ENCODE results near the gene RAB11FIP2.

RAB11FIP2 gene

GRCh38 chr10:117972168-117972837 is 74.4 kb downstream of the RAB11FIP2 start:
- Mint-ChIP-seq H3K4me3 (no peak overlapping the region), H3K4me1 (no peaks in the 10 kb centered on the region), H3K9me3 (no peaks in the 10 kb centered on the region), H3K36me3 (no peaks in the 10 kb centered on the region), H3K27me3 (peaks cover 10% of the 10 kb centered on the region), H3K27ac (no peak overlapping the region)

DNA sequence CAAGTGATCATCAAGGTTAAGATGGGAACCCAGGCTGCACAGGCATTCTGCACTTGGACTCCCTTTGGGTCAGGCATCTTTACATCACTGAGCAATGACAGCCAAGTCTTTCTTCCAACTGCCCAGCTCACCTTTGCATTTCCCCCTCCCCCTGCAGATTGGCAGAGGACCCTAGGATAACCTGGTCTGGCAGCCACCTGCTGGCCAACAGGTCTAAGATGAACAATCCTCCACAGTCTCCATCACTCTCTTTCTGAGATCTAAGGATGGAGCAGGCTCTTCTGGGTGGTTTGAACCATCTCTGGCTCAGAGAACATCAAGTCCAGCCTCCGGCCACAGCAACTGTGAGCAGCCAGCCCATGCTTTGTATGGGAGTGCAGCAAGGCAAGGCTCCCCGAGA is 75.8 kb downstream of the RAB11FIP2 start:
- Mint-ChIP-seq H3K27me3 (peaks cover 6% of the 10 kb centered on the region), H3K4me1 (no peaks in the 10 kb centered on the region), H3K9me3 (no peaks in the 10 kb centered on the region), H3K4me3 (no peak overlapping the region), H3K27ac (no peak overlapping the region), H3K36me3 (no peaks in the 10 kb centered on the region)

DNA sequence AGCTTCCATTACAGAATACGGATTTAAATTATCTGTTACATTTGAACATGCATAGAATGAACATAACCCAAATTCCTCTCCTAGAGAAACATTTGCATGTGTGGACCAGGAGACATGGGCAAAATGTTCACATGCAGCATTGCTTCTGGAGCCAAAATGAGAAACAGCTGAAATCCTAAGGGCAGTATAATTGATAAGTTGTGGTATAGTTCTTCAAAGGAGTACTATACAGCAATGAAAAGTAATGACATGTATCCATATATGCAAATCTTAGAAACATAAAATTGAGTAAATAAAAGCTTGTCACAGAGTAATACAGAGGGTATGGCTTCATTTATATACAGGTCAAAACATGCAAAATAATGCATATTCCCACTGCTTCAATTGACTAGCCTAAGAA is 77.1 kb downstream of the RAB11FIP2 start:
- no peaks in the 10 kb centered on the region for H3K36me3 Mint-ChIP-seq
- no peak overlapping the region for H3K27ac Mint-ChIP-seq
- H3K27me3 Mint-ChIP-seq = peaks cover 6% of the 10 kb centered on the region
- H3K4me3 Mint-ChIP-seq = no peak overlapping the region
- H3K9me3 Mint-ChIP-seq = no peaks in the 10 kb centered on the region
- H3K4me1 Mint-ChIP-seq = no peaks in the 10 kb centered on the region

GRCh38 chr10:117968354-117969182 is 78.2 kb downstream of the RAB11FIP2 start:
- Mint-ChIP-seq H3K4me1 (no peaks in the 10 kb centered on the region), H3K4me3 (no peak overlapping the region), H3K27ac (no peak overlapping the region), H3K27me3 (peaks cover 6% of the 10 kb centered on the region), H3K36me3 (no peaks in the 10 kb centered on the region), H3K9me3 (no peaks in the 10 kb centered on the region)

- Mint-ChIP-seq H3K4me3 (no peak overlapping the region), H3K27ac (no peak overlapping the region), H3K9me3 (no peaks in the 10 kb centered on the region), H3K36me3 (no peaks in the 10 kb centered on the region), H3K4me1 (no peaks in the 10 kb centered on the region), H3K27me3 (peaks cover 4% of the 10 kb centered on the region)
Observed at GRCh38 chr10:117967149-117967650, 79.5 kb downstream of the RAB11FIP2 start.

GRCh38 chr10:117965984-117966383 is 80.8 kb downstream of the RAB11FIP2 start:
- no peak overlapping the region for H3K27ac Mint-ChIP-seq
- H3K4me1 Mint-ChIP-seq = no peaks in the 10 kb centered on the region
- no peak overlapping the region for H3K4me3 Mint-ChIP-seq
- no peaks in the 10 kb centered on the region for H3K36me3 Mint-ChIP-seq
- peaks cover 6% of the 10 kb centered on the region for H3K27me3 Mint-ChIP-seq
- no peaks in the 10 kb centered on the region for H3K9me3 Mint-ChIP-seq

GRCh38 chr10:117964536-117964935 is 82.2 kb downstream of the RAB11FIP2 start:
- Mint-ChIP-seq H3K9me3 (no peaks in the 10 kb centered on the region), H3K36me3 (no peaks in the 10 kb centered on the region), H3K27me3 (peaks cover 6% of the 10 kb centered on the region), H3K4me3 (no peak overlapping the region), H3K4me1 (no peaks in the 10 kb centered on the region), H3K27ac (no peak overlapping the region)

DNA sequence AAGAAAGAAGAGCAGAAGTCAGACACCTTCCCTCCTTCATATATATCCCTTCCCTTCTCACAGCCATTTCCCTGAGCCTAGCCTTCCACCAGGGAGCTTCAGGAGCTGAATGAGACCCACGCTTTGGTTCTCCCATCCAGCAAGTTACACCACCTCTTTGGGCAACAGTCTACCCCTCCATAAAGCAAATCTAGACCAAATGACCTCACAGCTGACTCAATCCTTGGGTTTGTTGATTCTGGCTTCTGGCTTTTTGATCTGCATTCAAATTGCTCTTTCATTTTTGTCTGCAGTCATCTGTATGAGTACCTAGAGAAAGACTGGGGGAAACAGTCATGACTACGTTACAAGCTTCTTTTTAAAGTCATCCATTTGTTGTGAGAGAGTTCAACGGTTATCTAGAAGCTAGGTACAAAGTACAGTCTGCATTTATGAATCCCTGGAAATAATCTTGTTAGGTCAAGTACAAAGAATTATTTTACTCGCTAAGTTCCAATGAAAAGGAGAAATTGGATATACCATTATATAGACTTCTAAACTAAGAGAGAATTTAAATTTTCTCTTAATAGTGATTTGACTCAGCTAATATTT is 86.3 kb downstream of the RAB11FIP2 start:
- no peak overlapping the region for H3K27ac Mint-ChIP-seq
- H3K4me1 Mint-ChIP-seq = no peaks in the 10 kb centered on the region
- H3K9me3 Mint-ChIP-seq = no peaks in the 10 kb centered on the region
- H3K27me3 Mint-ChIP-seq = peaks cover 6% of the 10 kb centered on the region
- H3K4me3 Mint-ChIP-seq = no peak overlapping the region
- H3K36me3 Mint-ChIP-seq = no peaks in the 10 kb centered on the region

DNA sequence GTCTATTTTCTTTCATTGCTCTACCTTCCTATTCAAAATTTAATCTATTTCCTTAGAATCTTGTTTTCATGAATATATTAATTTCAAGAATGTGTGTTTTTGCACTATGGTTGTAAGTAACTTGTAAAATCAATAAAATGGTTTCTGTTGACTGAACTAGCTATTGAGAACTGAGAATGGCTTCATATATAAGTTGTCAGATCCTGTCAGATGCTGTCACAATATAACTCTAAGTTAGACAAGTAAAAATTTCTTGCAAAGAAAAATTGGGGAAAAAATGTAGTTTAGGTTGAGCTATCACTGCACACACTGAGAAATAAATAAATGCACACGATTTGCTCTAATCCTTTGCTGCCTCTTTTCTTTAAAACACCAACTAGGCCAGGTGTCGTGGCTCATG is 89.8 kb downstream of the RAB11FIP2 start:
- H3K9me3 Mint-ChIP-seq = no peaks in the 10 kb centered on the region
- H3K27me3 Mint-ChIP-seq = peaks cover 15% of the 10 kb centered on the region
- H3K27ac Mint-ChIP-seq = no peak overlapping the region
- H3K4me1 Mint-ChIP-seq = no peaks in the 10 kb centered on the region
- no peaks in the 10 kb centered on the region for H3K36me3 Mint-ChIP-seq
- no peak overlapping the region for H3K4me3 Mint-ChIP-seq

DNA sequence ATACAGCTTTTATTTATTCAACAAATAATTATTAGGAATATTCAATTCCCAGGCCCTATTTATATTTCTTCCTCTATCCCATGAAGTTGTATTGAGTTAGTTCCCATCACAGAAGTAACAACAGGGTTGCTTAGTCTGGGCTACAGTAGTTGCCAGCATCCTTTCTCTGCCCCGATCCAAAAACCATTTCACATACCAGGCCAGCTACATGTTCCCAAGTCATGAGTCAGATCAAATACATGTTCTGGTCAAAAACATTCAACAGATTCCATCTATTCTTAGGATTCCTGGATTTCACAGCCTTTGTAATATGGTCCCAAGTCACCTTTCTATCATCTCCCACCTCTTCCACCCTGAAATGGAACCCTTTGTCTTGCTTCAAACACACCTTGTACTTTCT is 91.6 kb downstream of the RAB11FIP2 start:
- H3K27me3 Mint-ChIP-seq = peaks cover 16% of the 10 kb centered on the region
- H3K9me3 Mint-ChIP-seq = no peaks in the 10 kb centered on the region
- no peaks in the 10 kb centered on the region for H3K4me1 Mint-ChIP-seq
- H3K4me3 Mint-ChIP-seq = no peak overlapping the region
- no peak overlapping the region for H3K27ac Mint-ChIP-seq
- no peaks in the 10 kb centered on the region for H3K36me3 Mint-ChIP-seq

Data from activated naive CD4-positive, alpha-beta T cell treated with anti-CD3 and anti-CD28 coated beads, Interleukin-2, amount 50 U/mL, for 24 hours (primary cell).